ENCODE data around the gene CACNA1C.

DNA sequence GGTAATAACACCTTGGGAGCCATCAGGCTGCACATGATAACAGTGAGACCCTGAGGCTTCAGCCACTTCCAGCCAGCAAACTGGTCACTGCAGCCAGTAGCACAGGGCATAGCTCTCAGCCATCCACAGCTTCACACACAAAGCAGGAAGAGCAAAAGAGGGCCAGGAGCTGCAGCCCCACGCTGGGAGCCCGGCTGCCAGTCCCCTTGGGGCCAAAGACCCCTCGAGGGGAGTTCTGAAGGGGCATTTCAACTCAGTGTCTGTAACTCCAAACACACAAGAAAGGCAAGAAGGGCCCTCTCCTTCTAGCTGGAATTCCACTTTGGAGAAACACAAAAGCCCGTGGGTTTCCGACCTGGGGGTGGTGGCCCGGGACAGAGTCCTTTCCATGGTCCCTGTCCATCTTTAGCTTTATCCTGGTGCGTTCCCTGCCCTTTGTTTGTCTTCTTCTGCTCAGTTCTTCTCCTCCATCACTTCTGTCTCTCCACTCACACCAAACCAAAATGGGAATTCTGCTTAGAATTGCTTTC, 590.2 kb downstream of the CACNA1C start:
- TF ChIP-seq, protein P1, sequence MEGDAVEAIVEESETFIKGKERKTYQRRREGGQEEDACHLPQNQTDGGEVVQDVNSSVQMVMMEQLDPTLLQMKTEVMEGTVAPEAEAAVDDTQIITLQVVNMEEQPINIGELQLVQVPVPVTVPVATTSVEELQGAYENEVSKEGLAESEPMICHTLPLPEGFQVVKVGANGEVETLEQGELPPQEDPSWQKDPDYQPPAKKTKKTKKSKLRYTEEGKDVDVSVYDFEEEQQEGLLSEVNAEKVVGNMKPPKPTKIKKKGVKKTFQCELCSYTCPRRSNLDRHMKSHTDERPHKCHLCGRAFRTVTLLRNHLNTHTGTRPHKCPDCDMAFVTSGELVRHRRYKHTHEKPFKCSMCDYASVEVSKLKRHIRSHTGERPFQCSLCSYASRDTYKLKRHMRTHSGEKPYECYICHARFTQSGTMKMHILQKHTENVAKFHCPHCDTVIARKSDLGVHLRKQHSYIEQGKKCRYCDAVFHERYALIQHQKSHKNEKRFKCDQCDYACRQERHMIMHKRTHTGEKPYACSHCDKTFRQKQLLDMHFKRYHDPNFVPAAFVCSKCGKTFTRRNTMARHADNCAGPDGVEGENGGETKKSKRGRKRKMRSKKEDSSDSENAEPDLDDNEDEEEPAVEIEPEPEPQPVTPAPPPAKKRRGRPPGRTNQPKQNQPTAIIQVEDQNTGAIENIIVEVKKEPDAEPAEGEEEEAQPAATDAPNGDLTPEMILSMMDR (IDR thresholded peaks at IDR 0.05): no peak
- TF ChIP-seq POLR2A (IDR thresholded peaks at IDR 0.05): no peak
